Activated CD4-positive, alpha-beta T cell treated with anti-CD3 and anti-CD28 coated beads, Interleukin-2, amount 50 U/mL, for 48 hours (primary cell): ENCODE results near the gene COQ2.
"Not testable (repeated sequence)": the region's sequence is repeated elsewhere in the genome, so short reads cannot be mapped to it uniquely, and the experiment has no call there.

Experiments
- DNase-seq, 2 experiments: peaks; one replicate each; pipeline ENCODE4 v3.0.0-alpha.2; 2020

COQ2 gene

DNA sequence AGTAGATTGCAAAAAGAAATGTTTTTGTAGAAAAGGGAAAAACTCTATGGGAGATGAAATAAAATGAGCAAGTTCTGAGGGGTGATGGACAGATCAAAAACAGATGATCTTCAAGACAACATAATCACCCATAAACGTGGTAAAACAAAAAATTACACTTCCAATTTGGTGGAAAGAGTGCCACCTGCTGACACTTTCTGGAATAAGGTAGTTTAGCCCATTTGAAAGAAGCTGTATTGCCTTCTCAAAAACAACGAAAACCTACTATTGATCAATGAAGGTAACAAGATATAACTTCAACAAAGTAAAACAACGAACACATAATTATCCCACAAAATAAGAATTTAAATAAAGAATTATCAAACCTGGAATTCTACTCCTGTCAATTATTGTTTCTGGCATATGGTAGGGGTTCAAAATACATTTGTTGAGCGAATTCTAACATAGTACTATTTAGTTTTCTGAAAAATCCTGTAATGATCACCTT lies 2.5 kb downstream of the COQ2 start:
- peak; percentile 41 to 56 for DNase-seq

- DNase-seq = no peak
Observed at GRCh38 chr4:83281307-83281706, 3.3 kb downstream of the COQ2 start.

- no peak for DNase-seq
Observed at GRCh38 chr4:83276299-83277040, 8.1 kb downstream of the COQ2 start.

- not testable (repeated sequence) for DNase-seq
Observed at GRCh38 chr4:83273926-83274325, 10.7 kb downstream of the COQ2 start.

DNA sequence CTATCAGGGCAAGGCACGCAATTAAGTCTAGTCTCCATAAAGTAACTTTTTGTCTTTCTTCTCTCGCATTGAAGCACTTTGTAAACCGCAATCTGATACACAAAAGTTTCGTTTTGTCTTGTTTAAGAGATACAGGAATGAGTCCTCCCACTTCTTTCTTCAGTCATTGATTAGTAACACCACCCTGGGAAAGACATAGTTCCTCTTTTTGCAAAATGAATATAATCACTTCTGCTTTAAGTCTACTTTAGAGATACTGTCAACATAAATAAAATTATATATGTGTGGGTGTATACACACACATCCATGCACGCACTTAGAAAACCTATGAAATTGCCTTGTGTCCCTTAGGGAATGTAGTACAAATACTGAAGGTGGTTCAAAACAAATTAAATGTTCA lies 11.7 kb downstream of the COQ2 start:
- DNase-seq = no peak

GRCh38 chr4:83269256-83269655 lies 15.3 kb downstream of the COQ2 start:
- DNase-seq = no peak

DNA sequence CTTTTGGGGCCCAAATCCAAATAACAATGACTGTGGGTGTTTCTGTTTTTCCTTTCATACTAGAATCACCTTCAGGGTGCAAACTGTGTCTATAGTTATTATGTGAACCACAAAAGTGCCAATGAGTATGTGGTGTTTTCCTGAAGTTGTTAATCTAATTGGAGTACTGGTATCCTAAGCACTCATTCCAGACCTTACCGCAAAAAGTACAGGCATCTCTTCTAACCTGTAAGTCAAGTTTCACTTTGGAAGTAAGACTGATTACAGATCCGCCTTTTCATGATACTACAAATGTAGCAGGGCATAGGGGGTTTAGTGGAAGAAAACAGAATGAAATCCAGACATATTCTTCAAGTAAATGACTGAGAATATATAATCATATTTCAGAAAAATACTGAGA lies 16.1 kb downstream of the COQ2 start:
- no peak for DNase-seq

- DNase-seq = no peak
Observed at GRCh38 chr4:83267830-83268475, 16.6 kb downstream of the COQ2 start.

DNA sequence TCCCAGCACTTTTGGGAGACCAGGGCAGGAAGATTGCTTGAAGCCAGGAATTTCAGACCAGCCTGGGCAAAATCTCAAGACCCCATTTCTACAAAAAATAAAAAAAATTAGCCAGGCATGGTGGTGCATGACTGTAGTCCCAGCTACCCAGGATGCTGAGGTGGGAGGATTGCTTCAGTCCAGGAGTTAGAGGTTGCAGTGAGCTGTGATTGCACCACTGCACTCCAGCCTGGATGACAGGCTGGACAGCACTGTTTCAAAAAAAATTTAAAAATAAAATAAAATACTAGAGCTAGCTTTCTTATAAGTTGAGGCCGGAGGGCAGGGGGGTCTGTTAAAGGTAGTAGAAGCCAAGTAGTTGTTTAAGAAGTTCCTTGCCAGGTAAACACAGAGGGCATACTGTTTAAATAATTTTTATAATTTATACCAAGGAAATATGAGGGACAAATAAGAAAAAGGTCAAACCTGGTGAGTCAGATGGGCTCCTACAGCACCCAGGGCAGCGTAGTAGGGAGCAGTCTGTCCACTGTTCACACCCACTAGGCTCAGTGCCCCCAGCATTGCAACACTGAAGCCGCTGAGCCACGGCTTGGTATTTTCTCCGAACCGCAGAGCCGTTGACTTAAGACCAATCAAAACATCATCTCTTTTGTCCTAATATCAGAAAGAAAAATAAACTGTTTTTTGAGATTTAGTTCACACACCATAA lies 17.3 kb downstream of the COQ2 start:
- DNase-seq = no peak

DNA sequence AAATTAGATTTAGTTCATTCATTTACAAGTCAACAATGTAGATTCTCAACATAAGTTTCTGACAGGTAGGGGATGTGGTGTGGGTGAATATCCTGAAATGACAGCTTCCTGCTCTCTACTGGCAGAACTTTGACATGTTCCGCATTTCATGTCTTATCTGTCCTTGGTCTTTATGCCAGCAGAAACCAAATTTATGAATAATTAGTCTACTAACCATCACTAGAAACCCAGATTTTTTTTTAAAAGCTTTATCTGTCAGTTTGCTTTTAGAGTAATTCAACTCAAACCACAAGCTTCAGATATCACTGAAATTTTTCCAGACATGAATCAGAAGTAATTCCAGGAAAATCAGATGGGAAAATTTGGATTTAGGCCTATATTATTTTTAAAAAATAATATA lies 17.9 kb downstream of the COQ2 start:
- no peak for DNase-seq

DNA sequence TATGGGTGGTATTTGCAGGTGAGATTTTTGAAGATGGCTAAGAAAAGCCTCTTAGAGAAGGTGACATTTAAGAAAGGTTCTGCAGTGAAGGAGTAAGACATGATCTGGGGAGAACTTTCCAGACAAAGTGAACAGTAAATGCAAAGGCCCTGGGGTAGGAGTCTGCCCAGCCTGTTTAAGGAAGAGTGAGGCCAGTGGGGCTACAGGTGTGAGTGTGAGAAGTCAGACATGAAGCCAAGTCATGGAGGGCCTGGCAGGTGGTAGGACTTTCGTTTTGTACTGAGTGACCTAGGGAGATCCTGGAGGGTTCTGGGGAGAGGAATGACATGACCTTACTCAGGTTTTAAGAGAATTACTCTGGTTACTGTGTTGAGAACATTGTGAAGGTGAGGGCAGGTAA lies 21.5 kb downstream of the COQ2 start:
- DNase-seq = no peak

- DNase-seq = no peak
Observed at GRCh38 chr4:83262682-83263081, 21.9 kb downstream of the COQ2 start.

GRCh38 chr4:83261307-83261706 lies 23.3 kb downstream of the COQ2 start:
- DNase-seq = no peak

- no peak for DNase-seq
Observed at GRCh38 chr4:83259586-83259985, 25.0 kb downstream of the COQ2 start.

- DNase-seq = no peak
Observed at GRCh38 chr4:83258461-83258860, 26.1 kb downstream of the COQ2 start.

DNA sequence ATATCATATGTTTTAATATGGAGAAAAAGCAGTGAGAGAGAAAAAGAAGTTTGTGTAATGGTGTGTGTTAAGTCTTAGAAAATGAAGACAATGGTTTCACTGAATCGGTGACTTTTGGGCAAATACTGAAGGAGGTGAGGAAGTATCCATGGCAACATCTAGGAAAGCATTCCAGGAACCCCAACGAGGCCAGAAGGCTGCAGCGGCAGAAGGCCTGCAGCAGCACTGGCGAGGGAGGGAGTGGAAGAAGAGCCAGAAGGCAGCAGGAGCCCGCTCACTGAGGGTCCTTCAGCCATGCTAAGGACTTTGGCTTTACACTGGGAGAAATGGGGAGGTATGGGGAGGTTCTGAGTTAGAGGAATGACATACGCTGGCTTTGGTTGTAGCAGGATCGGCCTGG lies 26.8 kb downstream of the COQ2 start:
- no peak for DNase-seq

DNA sequence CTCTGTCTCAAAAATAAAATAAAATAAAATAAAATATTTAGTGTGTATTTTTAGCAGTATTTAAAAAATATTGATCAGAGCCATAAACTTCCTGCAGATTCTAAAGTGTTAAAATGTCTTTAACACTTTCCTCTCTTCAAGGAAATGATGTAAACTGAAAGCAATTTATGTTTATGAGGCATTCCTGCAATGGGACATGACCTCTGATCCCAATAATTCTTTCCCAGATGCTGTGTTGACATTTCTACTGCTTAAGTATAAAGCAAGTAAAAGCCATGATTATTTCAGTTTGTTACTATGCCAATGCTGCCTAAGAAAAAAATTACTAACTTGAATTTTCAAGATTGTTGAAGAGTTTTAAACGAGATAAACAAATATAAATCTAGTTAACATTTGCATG lies 29.0 kb downstream of the COQ2 start:
- DNase-seq = no peak

- peak; percentile 68 to 75 for DNase-seq
Observed at GRCh38 chr4:83252782-83253405, 31.7 kb downstream of the COQ2 start.

- DNase-seq = no peak
Observed at GRCh38 chr4:83251447-83251830, 33.2 kb downstream of the COQ2 start.

DNA sequence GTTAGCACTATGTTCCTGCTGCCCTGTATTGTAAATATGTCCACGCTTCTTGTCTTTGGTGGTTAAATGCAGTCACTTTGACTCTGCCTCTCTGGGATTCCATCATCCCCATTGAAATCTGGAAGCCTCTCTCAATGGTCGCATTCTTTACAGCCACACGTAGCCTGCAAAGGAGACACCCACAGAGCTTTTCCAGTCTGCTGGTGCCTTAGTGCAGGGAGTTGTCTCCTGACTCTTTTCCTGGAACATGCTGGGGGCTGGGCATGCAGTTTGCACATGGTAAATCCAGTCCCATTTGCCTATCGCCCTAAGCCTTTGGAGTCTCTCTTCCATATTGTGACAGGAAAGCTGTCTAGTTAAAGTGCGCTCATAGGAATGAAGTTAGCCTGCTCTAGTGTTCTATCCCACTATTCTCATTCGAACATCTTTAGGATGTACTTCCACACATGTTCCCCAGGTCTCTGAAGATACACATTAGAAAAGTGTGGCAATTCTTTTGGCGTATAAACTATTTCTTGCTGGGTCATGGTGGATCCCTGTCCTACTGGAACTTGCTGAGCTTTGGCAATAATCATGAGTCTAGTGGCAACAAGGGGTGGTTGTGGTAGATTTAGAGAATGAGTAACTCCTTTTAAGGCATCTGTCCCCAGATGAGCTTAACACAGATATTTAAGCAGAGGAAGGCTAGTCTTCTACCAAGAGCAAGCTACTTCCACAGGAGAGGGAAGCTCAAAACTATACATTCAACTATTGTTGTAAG lies 33.7 kb downstream of the COQ2 start:
- DNase-seq = no peak

DNA sequence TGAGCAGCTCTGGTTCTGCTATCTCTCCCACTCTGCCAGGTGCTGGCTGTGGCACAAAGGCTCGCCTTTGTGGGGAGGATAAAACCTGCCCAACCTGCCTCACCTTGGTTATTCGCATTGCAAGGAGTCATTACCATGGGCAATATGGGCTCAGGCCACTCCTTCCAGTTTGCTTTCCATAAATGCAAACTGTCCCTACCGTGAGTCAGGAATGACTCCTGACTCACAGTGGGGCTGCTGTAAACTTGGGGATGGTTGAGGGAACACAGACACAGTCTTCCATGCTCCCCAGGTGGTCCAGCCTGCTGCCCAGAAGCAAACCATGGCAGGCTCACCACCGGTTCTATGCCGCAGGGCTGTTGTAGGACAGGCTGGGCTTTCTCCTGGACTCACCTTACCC lies 36.1 kb downstream of the COQ2 start:
- DNase-seq = no peak

GRCh38 chr4:83247415-83248357 lies 36.9 kb downstream of the COQ2 start:
- DNase-seq = no peak
